Small intestine (tissue), 7 donors: ENCODE data around the gene PDE6G. TPM values are rescaled to one million over a fixed set of nuclear protein-coding genes. Genes with fewer than 3 reads are reported as not detected.
"Not testable (repeated sequence)": the region's sequence is repeated elsewhere in the genome, so short reads cannot be mapped to it uniquely, and the experiment has no call there.

Experiments
- DNase-seq, 2 donors: peaks; one replicate each; pipeline versions ENCODE4 v3.0.0 to v3.0.0-alpha.2; 2013
- FAIRE-seq: peaks from 2 replicates; lab custom pipeline; 2012; peaks lifted over from hg19 to GRCh38; lab: Jason Lieb, UNC
- H3K27ac ChIP-seq, 3 donors: one replicate each; pipeline ENCODE4 v1.5.1; 2013; ENCODE audit warnings: low read length in 2 of 3, mild to moderate bottlenecking in 2 of 3, control low read depth in 1 of 3, inconsistent platforms in 1 of 3, low read depth in 1 of 3, moderate library complexity in 1 of 3
- H3K27me3 ChIP-seq, 3 donors: one replicate each; pipeline ENCODE4 v1.6.1; 2013; ENCODE audit warnings: low read length in 3 of 3, inconsistent platforms in 1 of 3; ENCODE audit not compliant: control insufficient read depth in 3 of 3, insufficient read depth in 3 of 3
- H3K36me3 ChIP-seq, 3 donors: one replicate each; pipeline ENCODE4 v1.6.1; 2013; ENCODE audit warnings: low read length in 3 of 3, inconsistent platforms in 1 of 3, low read depth in 1 of 3, mild to moderate bottlenecking in 1 of 3, moderate library complexity in 1 of 3; ENCODE audit not compliant: control insufficient read depth in 3 of 3, insufficient read depth in 2 of 3
- H3K4me1 ChIP-seq, 3 donors: one replicate each; pipeline ENCODE4 v1.6.1; 2013; ENCODE audit warnings: low read length in 2 of 3, inconsistent platforms in 1 of 3, low read depth in 1 of 3, mild to moderate bottlenecking in 1 of 3, moderate library complexity in 1 of 3; ENCODE audit not compliant: control insufficient read depth in 3 of 3, insufficient read depth in 2 of 3
- H3K4me3 ChIP-seq, 3 donors: one replicate each; pipeline ENCODE4 v1.5.1; 2013; ENCODE audit warnings: low read length in 3 of 3, control low read depth in 1 of 3, inconsistent platforms in 1 of 3, low read depth in 1 of 3, mild to moderate bottlenecking in 1 of 3, moderate library complexity in 1 of 3
- H3K9me3 ChIP-seq, 2 donors: one replicate each; pipeline ENCODE4 v1.6.1; 2013; ENCODE audit warnings: low read depth in 1 of 2, low read length in 1 of 2; ENCODE audit not compliant: control insufficient read depth in 2 of 2, insufficient read depth in 1 of 2
- WGBS, 3 donors: extraction: QIAGEN DNeasy Blood & Tissue Kit; methylation state at CpG; one replicate each; pipeline ENCODE4 v1.1.7; 2013; 5-methylcytosine and 5-hydroxymethylcytosine counted together
- polyA plus RNA-seq, 4 donors: library from polyadenylated mRNA; stranded (reverse) in 3 of 4; unstranded in 1 of 4; fragments of 200-250 nt in 3 of 4; fragments of 120-200 nt in 1 of 4; gene quantifications; one replicate each; pipeline versions ENCODE4 v1.2.1 to v1.2.3, GENCODE V29; 2013
- donor health status: healthy with polysubstance abuse.
- donor health status: control.
- donor health status: control.
- donor health status: Bipolar disorder and iron deficiency.
- donor health status: healthy.

Gene PDE6G
- polyA plus RNA-seq, 4 donors: 1.4 to 7.8 (median 2.8) TPM; not detected in 1

- 0 to 1% (median 0%) methylated on average over 17 to 37 of the region's 37 CpGs for WGBS, 3 donors
- peaks cover 0 to 58% (median 7%) of the 10 kb centered on the region in 3 donors for H3K36me3 ChIP-seq
- no peaks in the 10 kb centered on the region for H3K27me3 ChIP-seq
- H3K27ac ChIP-seq: peak overlapping the region in 2 of 3 donors; percentile 62 to 64
- peaks cover 0 to 13% (median 4%) of the 10 kb centered on the region in 3 donors for H3K4me1 ChIP-seq
- no peaks in the 10 kb centered on the region for H3K9me3 ChIP-seq
- FAIRE-seq (no peak), DNase-seq (no peak)
- peak overlapping the region; percentile 81 to 97 (median 95) for H3K4me3 ChIP-seq
Measured at GRCh38 chr17:81683208-81683583, 26.9 kb upstream of the PDE6G start.

GRCh38 chr17:81682565-81683207, 26.3 kb upstream of the PDE6G start:
- WGBS, 3 donors: 30 to 41% (median 36%) methylated on average over 18 to 19 of the region's 19 CpGs
- peak overlapping the region in 1 of 3 donors; percentile 64 for H3K27ac ChIP-seq
- peak in 1 of 2 donors; percentile 19 for DNase-seq
- H3K36me3 ChIP-seq: peaks cover 0 to 53% (median 7%) of the 10 kb centered on the region in 3 donors
- no peaks in the 10 kb centered on the region for H3K9me3 ChIP-seq
- FAIRE-seq: no peak
- H3K27me3 ChIP-seq: no peaks in the 10 kb centered on the region
- peaks cover 0 to 13% (median 4%) of the 10 kb centered on the region in 3 donors for H3K4me1 ChIP-seq
- H3K4me3 ChIP-seq: peak overlapping the region; percentile 81 to 97 (median 95)

DNA sequence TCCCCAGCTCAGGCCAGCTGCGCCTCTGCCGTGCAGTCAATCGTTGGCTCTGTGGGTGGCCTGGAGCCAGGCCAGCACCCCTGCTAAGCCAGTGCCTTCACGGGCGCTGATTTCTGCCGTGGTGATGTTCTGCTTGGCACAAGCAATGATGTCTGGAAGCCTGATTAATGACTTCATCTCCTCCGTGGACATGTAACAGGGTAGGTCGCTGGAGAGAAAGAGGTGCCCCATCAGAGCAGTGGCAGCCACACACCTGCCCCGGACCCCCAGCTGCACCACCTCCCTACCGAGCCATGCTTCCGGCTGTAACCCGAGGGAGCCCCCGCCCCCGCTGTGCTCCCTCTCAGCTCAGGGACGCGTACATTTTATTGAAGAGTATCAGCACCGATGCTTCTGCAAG, 25.3 kb upstream of the PDE6G start:
- WGBS, 3 donors: 82 to 86% (median 84%) methylated on average over 17 of the region's 17 CpGs

GRCh38 chr17:81680150-81680549, 23.8 kb upstream of the PDE6G start:
- Histone ChIP-seq H3K9me3 (peaks cover 0 to 5% of the 10 kb centered on the region in 2 donors), H3K4me1 (peaks cover 0 to 8% (median 4%) of the 10 kb centered on the region in 3 donors), H3K4me3 (no peak overlapping the region), H3K27ac (no peak overlapping the region), H3K27me3 (no peaks in the 10 kb centered on the region), H3K36me3 (peaks cover 0 to 32% (median 0%) of the 10 kb centered on the region in 3 donors)
- no peak for DNase-seq
- no peak for FAIRE-seq
- 46 to 84% (median 74%) methylated on average over 11 of the region's 11 CpGs for WGBS, 3 donors

More for the DNA sequence above, 25.3 kb upstream of the PDE6G start:
- H3K36me3 ChIP-seq: peaks cover 0 to 43% (median under 1%) of the 10 kb centered on the region in 3 donors
- DNase-seq: no peak
- peaks cover 0 to 1% of the 10 kb centered on the region in 2 donors for H3K9me3 ChIP-seq
- H3K27ac ChIP-seq: no peak overlapping the region
- no peaks in the 10 kb centered on the region for H3K27me3 ChIP-seq
- H3K4me3 ChIP-seq: no peak overlapping the region
- FAIRE-seq: no peak
- peaks cover 0 to 13% (median 4%) of the 10 kb centered on the region in 3 donors for H3K4me1 ChIP-seq

DNA sequence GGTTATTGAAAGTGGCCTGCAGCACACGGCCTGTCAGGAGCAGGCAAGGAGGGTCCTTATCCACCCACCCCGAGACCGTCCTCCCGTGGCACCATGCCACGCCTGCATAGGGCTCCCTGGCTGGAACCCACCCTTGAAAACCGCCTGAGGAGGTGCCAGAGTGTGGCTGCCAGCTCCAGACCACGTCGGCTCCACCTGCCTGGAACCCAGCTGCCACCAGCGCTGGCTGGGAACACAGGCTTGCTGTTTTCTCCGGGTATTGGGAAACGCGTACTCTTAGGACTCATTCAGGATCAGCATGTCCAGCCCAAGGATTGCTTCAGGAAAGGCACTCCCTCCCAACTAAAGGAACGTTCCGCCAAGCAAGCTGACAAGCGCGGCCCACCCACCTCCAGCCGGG, 20.6 kb upstream of the PDE6G start:
- peaks cover 0 to 5% of the 10 kb centered on the region in 2 donors for H3K9me3 ChIP-seq
- H3K36me3 ChIP-seq: peaks cover 0 to 53% (median 8%) of the 10 kb centered on the region in 3 donors
- H3K4me3 ChIP-seq: no peak overlapping the region
- DNase-seq: no peak
- H3K27me3 ChIP-seq: no peaks in the 10 kb centered on the region
- no peak for FAIRE-seq
- no peaks in the 10 kb centered on the region for H3K4me1 ChIP-seq
- WGBS, 3 donors: 88 to 95% (median 94%) methylated on average over 17 of the region's 17 CpGs
- no peak overlapping the region for H3K27ac ChIP-seq

DNA sequence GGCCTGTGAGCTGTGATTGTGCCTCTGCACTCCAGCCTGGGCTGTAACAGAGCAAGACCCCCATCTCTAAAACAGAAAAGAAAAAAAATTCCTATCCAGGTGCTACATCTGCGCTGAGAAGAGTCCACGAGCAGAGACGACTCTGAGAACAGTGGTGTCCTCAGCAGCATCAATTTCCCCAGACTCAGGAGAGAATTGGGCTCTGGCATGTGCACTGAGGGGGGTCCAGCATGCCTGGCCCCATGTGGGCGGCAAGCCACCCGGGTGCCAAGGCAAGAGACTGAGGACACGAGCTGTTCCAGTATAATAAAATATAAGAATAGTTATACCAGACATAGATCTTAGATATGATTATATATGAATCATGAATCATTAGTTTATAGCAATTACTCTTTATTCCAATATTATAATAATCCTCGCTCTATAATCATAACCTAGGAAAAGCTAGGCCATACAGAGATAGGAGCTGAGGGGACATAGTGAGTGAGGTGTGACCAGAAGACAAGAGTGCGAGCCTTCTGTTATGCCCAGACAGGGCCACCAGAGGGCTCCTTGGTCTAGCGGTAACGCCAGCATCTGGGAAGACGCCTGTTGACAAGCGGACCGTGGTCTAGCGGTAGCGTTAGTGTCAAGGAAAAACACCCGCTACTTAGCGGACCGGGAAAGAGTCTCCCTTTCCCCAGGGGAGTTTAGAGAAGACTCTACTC, 19.3 kb upstream of the PDE6G start:
- not testable (repeated sequence) for FAIRE-seq, H3K4me3 ChIP-seq, H3K27ac ChIP-seq, H3K9me3 ChIP-seq, H3K27me3 ChIP-seq, DNase-seq, H3K4me1 ChIP-seq
- WGBS, 3 donors: 42 to 49% (median 43%) methylated on average over 17 to 18 of the region's 18 CpGs
- H3K36me3 ChIP-seq: peaks cover 6 to 54% (median 10%) of the 10 kb centered on the region in 3 donors

GRCh38 chr17:81673561-81674258, 17.4 kb upstream of the PDE6G start:
- WGBS, 3 donors: 84 to 89% (median 86%) methylated on average over 18 of the region's 18 CpGs
- H3K4me3 ChIP-seq: no peak overlapping the region

DNA sequence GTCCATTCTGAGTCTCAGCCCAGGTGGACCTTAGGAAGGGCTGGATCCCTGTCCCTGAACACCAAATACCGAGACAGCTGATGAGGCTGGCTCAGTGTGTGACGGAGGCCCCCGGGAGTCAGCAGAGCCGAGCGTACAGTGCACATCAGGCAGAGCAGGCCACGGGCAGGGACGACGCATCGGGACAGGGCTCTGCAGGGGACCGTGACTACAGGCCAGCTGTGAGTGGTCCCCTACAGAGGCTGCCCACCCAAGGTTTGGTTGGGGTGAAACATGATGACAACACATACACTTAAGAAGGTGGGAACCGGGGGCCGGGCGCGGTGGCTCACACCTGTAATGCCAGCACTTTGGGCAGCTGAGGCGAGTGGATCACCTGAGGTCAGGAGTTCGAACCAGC, 16.6 kb upstream of the PDE6G start:
- FAIRE-seq (no peak), DNase-seq (no peak)
- Histone ChIP-seq H3K9me3 (peaks cover 0 to 5% of the 10 kb centered on the region in 2 donors), H3K36me3 (peaks cover 6 to 71% (median 10%) of the 10 kb centered on the region in 3 donors), H3K4me1 (peaks cover 0 to 1% (median 0%) of the 10 kb centered on the region in 3 donors), H3K4me3 (no peak overlapping the region), H3K27me3 (no peaks in the 10 kb centered on the region), H3K27ac (no peak overlapping the region)
- WGBS, 3 donors: 92 to 96% (median 93%) methylated on average over 12 to 16 of the region's 16 CpGs

More at GRCh38 chr17:81673561-81674258, 17.4 kb upstream of the PDE6G start:
- Histone ChIP-seq H3K9me3 (peaks cover 0 to 5% of the 10 kb centered on the region in 2 donors), H3K36me3 (peaks cover 6 to 64% (median 10%) of the 10 kb centered on the region in 3 donors), H3K27me3 (no peaks in the 10 kb centered on the region), H3K4me1 (no peaks in the 10 kb centered on the region), H3K27ac (no peak overlapping the region)
- no peak for DNase-seq
- FAIRE-seq: no peak
